A673 (cell line): ENCODE data around the gene GTPBP2. TPM values are rescaled to one million over a fixed set of nuclear protein-coding genes. Genes with fewer than 3 reads are reported as not detected.
A peak's percentile ranks its signal among the peaks of the same experiment; 100 is the strongest.

Experiments used
- BruUV-seq: library from RNA; stranded (reverse); fragments of 400-500 nt; replicated peaks from 2 replicates; lab custom pipeline; 2021; lab: Mats Ljungman, UMichigan
- CTCF ChIA-PET: fragments of 300-600 bp; sonication (Branson Sonifier 250); formaldehyde crosslinking; loops from one replicate; lab custom pipeline; 2022; ENCODE audit warnings: antibody characterized with exemption; lab: Charles Lee
- POLR2A ChIA-PET: fragments of 300-600 bp; sonication (Branson Sonifier 250); formaldehyde crosslinking; loops from one replicate; lab custom pipeline; 2022; ENCODE audit warnings: antibody characterized with exemption; ENCODE audit not compliant: low non-redundant PET; lab: Charles Lee
- DNase-seq: peaks from one replicate; pipeline ENCODE4 v3.0.0-alpha.2; 2015; ENCODE audit warnings: low spot score
- H3K27ac ChIP-seq: fragments of 200-600 bp; sonication (generic); 2 replicates; pipeline ENCODE4 v1.5.1; 2016; ENCODE audit warnings: mixed run types, low read depth, mild to moderate bottlenecking, mixed read lengths, antibody characterized with exemption, low read length; ENCODE audit not compliant: poor library complexity, severe bottlenecking
- H3K27me3 ChIP-seq: fragments of 200-600 bp; sonication (generic); replicated peaks from 2 replicates; pipeline ENCODE4 v1.6.1; 2017; ENCODE audit warnings: mixed run types, low read depth, mild to moderate bottlenecking, mixed read lengths, antibody characterized with exemption, low read length; ENCODE audit not compliant: insufficient read depth, poor library complexity
- H3K36me3 ChIP-seq: fragments of 200-600 bp; sonication (generic); 2 replicates; pipeline ENCODE4 v1.6.1; 2016; ENCODE audit warnings: mixed run types, mild to moderate bottlenecking, mixed read lengths, antibody characterized with exemption, low read length; ENCODE audit not compliant: insufficient read depth, poor library complexity, severe bottlenecking
- H3K4me1 ChIP-seq: fragments of 200-600 bp; sonication (generic); 2 replicates; pipeline ENCODE4 v1.6.1; 2017; ENCODE audit warnings: mixed run types, mild to moderate bottlenecking, mixed read lengths, antibody characterized with exemption, low read length; ENCODE audit not compliant: insufficient read depth, poor library complexity, severe bottlenecking
- H3K4me3 ChIP-seq: fragments of 200-600 bp; sonication (generic); 2 replicates; pipeline ENCODE4 v1.5.1; 2016; ENCODE audit warnings: low read depth, mixed run types, mild to moderate bottlenecking, mixed read lengths, low read length; ENCODE audit not compliant: poor library complexity, severe bottlenecking
- H3K9me3 ChIP-seq: fragments of 200-600 bp; sonication (generic); 2 replicates; pipeline ENCODE4 v1.6.1; 2016; ENCODE audit warnings: mixed run types, low read depth, mild to moderate bottlenecking, mixed read lengths, antibody characterized with exemption, low read length; ENCODE audit not compliant: poor library complexity, severe bottlenecking
- CTCF ChIP-seq: fragments of 300-800, 200-600 bp; sonication (generic); conservative IDR thresholded peaks from 2 replicates; pipeline ENCODE4 v1.5.1; 2017; ENCODE audit warnings: low read depth, mild to moderate bottlenecking, antibody characterized with exemption, low read length, moderate library complexity, mixed read lengths
- EZH2 ChIP-seq: fragments of 200-600 bp; sonication (generic); IDR thresholded peaks from 2 replicates; pipeline ENCODE4 v1.6.1; 2017; ENCODE audit warnings: borderline replicate concordance, low read depth, mild to moderate bottlenecking, mixed read lengths, antibody characterized with exemption, low read length; ENCODE audit not compliant: poor library complexity, severe bottlenecking
- intact Hi-C: fragments of 100-400 bp; cut with micrococcal nuclease; formaldehyde crosslinking; loops from one replicate; pipeline ENCODE4 v1.10.0; 2022; ENCODE audit not compliant: unreplicated experiment
- total RNA-seq: library from RNA; stranded (reverse); gene quantifications from 2 replicates; pipeline ENCODE4 v1.2.3, GENCODE V29; 2021

Gene GTPBP2
- total RNA-seq, 1 experiment from 2014 or later = 59.4 TPM

GRCh38 chr6:43645613-43645964 is 16.5 kb upstream of the GTPBP2 start:
- DNase-seq = no peak
- CTCF ChIA-PET = no interaction called here
- intact Hi-C loops = no loop called here
- POLR2A ChIA-PET = no interaction called here
- BruUV-seq = no TSS peak
- Histone ChIP-seq H3K4me1 (peaks cover 4% of the 10 kb centered on the region), H3K36me3 (peaks cover 20% of the 10 kb centered on the region), H3K27me3 (no peaks in the 10 kb centered on the region), H3K4me3 (peak overlapping the region; percentile 29), H3K27ac (no peak overlapping the region), H3K9me3 (no peaks in the 10 kb centered on the region)
- TF ChIP-seq CTCF = no peak
- TF ChIP-seq EZH2 = no peak

GRCh38 chr6:43644940-43645612 is 16.0 kb upstream of the GTPBP2 start, which contains the start of gene RSPH9:
Gene RSPH9, plus strand, starts transcription at chr6:43645036. Its CDS starts 63 bp downstream, at chr6:43645099.
- H3K4me1 ChIP-seq = peaks cover 9% of the 10 kb centered on the region
- intact Hi-C loops = no loop called here
- no peak within 1 kb of the TSS for H3K27ac ChIP-seq
- CTCF ChIA-PET = no interaction called here
- H3K9me3 ChIP-seq = no peaks in the 10 kb centered on the region
- TF ChIP-seq CTCF = no peak
- no peak for TF ChIP-seq EZH2
- H3K4me3 ChIP-seq = peak within 1 kb of the TSS; percentile 29
- peak; percentile 61 for DNase-seq
- peaks cover 26% of the 10 kb centered on the region for H3K36me3 ChIP-seq
- POLR2A ChIA-PET = no interaction called here
- BruUV-seq = no TSS peak
- H3K27me3 ChIP-seq = no peaks in the 10 kb centered on the region

- Histone ChIP-seq H3K36me3 (peaks cover 56% of the 10 kb centered on the region), H3K27ac (peak overlapping the region; percentile 66), H3K4me1 (peaks cover 33% of the 10 kb centered on the region), H3K27me3 (no peaks in the 10 kb centered on the region), H3K4me3 (no peak overlapping the region), H3K9me3 (no peaks in the 10 kb centered on the region)
- intact Hi-C loops = no loop called here
- no TSS peak for BruUV-seq
- peak; percentile 84 for DNase-seq
- ChIA-PET CTCF (interaction anchor here (1.1 kb wide), 1 partner anchor 27 kb away, joined by 3 read pairs; no protein-coding TSS in a partner anchor), POLR2A (interaction anchor here (0.7 kb wide), 1 partner anchor 478 kb away, joined by 3 read pairs; no protein-coding TSS in a partner anchor)
- no peak for TF ChIP-seq EZH2
- TF ChIP-seq CTCF = no peak
Observed at GRCh38 chr6:43639984-43640800, 11.1 kb upstream of the GTPBP2 start.
